Spinal cord (tissue), 10 donors: ENCODE data around the gene FAT2. TPM values are rescaled to one million over a fixed set of nuclear protein-coding genes. Genes with fewer than 3 reads are reported as not detected.
A peak's percentile ranks its signal among the peaks of the same experiment; 100 is the strongest.

Source experiments
- DNase-seq, 6 donors: peaks; one replicate each; pipeline versions ENCODE4 v3.0.0 to v3.0.0-alpha.2; 2013 to 2015; ENCODE audit warnings: low spot score in 6 of 6, low read depth in 4 of 6
- H3K27ac ChIP-seq: one replicate; pipeline ENCODE4 v1.5.1; 2013; ENCODE audit warnings: low read depth, low read length, control low read depth
- H3K27me3 ChIP-seq: one replicate; pipeline ENCODE4 v1.6.1; 2013; ENCODE audit warnings: low read length; ENCODE audit not compliant: control insufficient read depth, insufficient read depth
- H3K36me3 ChIP-seq: one replicate; pipeline ENCODE4 v1.6.1; 2013; ENCODE audit warnings: low read length; ENCODE audit not compliant: control insufficient read depth, insufficient read depth
- H3K4me1 ChIP-seq: one replicate; pipeline ENCODE4 v1.6.1; 2013; ENCODE audit warnings: low read length; ENCODE audit not compliant: control insufficient read depth, insufficient read depth
- H3K4me3 ChIP-seq: one replicate; pipeline ENCODE4 v1.5.1; 2013; ENCODE audit warnings: low read depth, low read length, control low read depth
- H3K9me3 ChIP-seq: one replicate; pipeline ENCODE4 v1.6.1; 2013; ENCODE audit warnings: low read length; ENCODE audit not compliant: control insufficient read depth, insufficient read depth
- WGBS: methylation state at CpG from one replicate; pipeline ENCODE4 v1.1.5; 2013; ENCODE audit warnings: missing lambda C conversion rate; ENCODE audit not compliant: insufficient coverage; 5-methylcytosine and 5-hydroxymethylcytosine counted together
- polyA plus RNA-seq, 2 donors: library from polyadenylated mRNA; unstranded; fragments of 120-200 nt; gene quantifications; one replicate each; pipeline ENCODE4 v1.2.1, GENCODE V29; 2013; ENCODE audit not compliant: insufficient read length in 2 of 2
- total RNA-seq, 2 donors: library from RNA; depleted of rRNA in 1 of 2; stranded (reverse); fragments of 120-200 nt in 1 of 2; fragments of >200 nt in 1 of 2; gene quantifications; one replicate each; pipeline versions ENCODE4 v1.2.3 to v1.2.4, GENCODE V29; 2013 to 2014
- donor health status: healthy.

Gene FAT2
- total and polyA plus RNA-seq, 4 donors = 0.82 to 32.6 (median 4.2) TPM

DNA sequence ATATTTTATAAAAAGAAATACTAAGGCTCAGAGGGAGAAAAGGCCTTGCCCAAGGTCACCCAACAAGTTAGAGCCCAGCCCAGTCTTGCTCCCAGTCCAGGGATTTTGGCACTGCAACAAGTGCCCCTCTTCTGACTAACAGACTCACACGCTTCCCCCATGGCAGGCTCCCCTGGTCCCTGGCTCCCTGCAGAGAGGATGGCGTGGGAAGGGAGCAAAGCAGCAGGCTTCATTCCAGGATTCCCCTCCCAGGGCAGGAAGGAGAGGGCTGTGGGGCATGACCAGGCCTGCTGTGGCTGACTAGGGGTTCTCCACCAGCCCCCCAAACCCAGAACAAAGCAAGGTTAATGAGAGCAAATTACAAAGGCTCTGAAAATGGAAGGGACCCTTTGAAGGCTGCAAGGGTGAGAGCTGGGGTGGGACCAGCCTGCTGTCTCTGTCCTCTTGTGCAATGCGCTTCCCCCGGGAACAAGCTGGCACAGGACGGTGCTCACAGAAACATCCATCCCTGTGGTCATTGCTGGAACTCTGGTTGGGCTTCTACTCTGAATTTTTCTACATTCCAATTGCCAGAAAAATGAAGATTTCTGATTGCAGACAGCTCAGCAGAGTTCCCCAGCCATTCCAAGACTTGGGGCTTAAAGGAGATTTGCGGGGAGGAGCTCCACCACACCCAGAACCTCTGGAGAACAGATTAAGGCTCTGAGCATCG is 37.1 kb upstream of the FAT2 start:
- no peak for DNase-seq
- no peak overlapping the region for H3K27ac ChIP-seq
- H3K27me3 ChIP-seq = no peaks in the 10 kb centered on the region
- H3K9me3 ChIP-seq = no peaks in the 10 kb centered on the region
- 76% methylated on average over 5 of the region's 7 CpGs for WGBS
- no peaks in the 10 kb centered on the region for H3K36me3 ChIP-seq
- no peak overlapping the region for H3K4me3 ChIP-seq
- peaks cover 13% of the 10 kb centered on the region for H3K4me1 ChIP-seq

DNA sequence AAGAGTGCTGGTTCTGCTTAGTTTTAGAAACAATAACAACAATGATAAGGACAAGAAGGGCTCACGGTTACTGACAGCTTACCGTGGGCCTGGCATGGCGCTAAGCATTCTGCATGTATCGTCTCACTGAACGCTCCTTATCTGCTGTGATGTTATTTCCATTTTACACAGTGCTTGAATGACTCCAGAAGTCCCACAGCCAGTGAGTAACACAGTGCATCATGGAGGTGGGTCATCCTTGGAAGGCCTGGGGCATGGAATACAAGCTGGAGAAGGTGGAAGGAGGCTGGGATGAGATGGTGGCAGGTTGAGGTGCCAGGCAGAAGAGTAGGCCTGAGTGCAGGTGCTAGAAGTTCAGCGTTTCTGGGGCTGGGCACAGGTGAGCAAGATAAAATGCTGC is 36.5 kb upstream of the FAT2 start:
- Histone ChIP-seq H3K4me1 (peaks cover 15% of the 10 kb centered on the region), H3K36me3 (no peaks in the 10 kb centered on the region), H3K4me3 (no peak overlapping the region), H3K27ac (no peak overlapping the region), H3K27me3 (no peaks in the 10 kb centered on the region), H3K9me3 (no peaks in the 10 kb centered on the region)
- 83% methylated on average over 4 of the region's 6 CpGs for WGBS
- DNase-seq = no peak

DNA sequence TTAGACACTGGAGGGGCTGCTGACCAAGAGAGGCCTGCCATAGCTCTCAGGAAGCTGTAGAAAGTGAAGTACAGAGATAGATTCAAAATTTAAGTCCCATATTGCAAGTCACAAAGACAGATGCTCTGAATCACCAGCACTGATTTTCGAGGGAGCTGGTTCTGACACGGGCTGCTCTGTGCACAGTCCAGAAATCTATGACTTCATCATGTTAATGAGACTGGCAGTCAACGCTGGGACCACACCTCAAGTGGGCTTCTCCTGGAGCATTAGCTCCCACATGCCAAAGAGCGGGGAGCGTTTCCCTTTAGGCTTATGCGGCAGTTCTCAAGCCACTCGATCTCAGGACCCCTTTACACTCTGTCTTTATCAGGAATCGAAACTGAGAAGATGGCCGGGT is 34.2 kb upstream of the FAT2 start:
- H3K4me1 ChIP-seq = peaks cover 17% of the 10 kb centered on the region
- no peak overlapping the region for H3K27ac ChIP-seq
- H3K9me3 ChIP-seq = no peaks in the 10 kb centered on the region
- H3K27me3 ChIP-seq = no peaks in the 10 kb centered on the region
- no peak overlapping the region for H3K4me3 ChIP-seq
- WGBS = 75% methylated on average over 7 of the region's 9 CpGs
- no peak for DNase-seq
- H3K36me3 ChIP-seq = no peaks in the 10 kb centered on the region

DNA sequence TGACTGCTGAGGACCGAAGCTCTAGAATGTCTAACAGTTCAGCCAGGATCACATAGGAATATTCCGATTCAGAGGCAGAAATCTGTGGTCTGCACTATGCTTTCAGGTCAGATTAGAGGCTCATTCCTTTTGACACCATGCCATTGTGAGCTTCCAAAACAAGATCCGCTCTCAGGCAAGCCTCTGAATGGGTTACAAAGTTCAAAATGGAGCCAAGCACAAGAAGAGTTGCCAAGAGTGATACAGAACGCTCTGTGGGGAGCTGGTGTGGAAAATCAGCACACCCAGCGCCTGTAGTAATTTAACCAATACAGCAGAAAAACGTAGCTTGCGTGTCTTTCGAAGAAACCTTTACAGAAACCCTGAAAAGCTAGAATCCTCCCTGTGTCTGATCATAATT is 33.3 kb upstream of the FAT2 start:
- H3K27ac ChIP-seq = peak overlapping the region; percentile 16
- no peak overlapping the region for H3K4me3 ChIP-seq
- no peaks in the 10 kb centered on the region for H3K9me3 ChIP-seq
- peak; percentile 21 to 88 (median 46) for DNase-seq
- peaks cover 17% of the 10 kb centered on the region for H3K4me1 ChIP-seq
- H3K27me3 ChIP-seq = no peaks in the 10 kb centered on the region
- WGBS = 22% methylated on average over 3 of the region's 8 CpGs
- no peaks in the 10 kb centered on the region for H3K36me3 ChIP-seq

DNA sequence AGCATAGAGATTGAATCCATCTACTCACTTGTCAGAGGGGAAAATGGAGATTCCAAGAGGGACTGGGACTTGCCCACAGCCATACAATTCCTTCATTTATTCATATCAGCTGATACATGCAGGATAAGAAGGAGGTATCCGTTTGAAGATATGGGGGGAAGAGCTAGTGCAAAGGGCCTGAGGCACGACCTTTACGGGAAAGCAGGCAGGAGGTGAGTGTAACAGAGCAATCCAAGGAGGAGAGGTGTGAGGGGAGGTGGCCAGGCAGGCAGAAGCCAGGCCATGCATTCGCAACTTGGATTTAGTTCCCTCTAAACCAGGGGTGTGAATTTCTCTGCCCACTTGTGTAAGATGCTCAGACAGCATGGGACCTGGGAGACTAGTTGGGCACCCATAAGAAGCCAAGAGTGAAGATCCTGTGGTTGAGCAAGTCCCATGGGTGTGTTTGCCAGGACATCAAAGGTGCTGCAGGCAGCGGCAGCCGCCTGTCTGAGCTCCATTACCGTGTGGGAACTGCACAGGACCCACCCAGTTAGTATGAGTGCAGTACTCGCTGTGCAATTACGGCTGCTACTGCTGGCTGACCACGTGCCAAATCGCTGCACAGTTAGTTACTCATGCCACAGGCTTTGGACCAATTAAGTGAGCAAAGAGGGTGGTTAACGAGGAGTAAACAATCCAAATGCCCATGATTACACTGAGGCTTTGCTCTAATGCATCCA is 31.4 kb upstream of the FAT2 start:
- no peak overlapping the region for H3K27ac ChIP-seq
- no peak overlapping the region for H3K4me3 ChIP-seq
- DNase-seq = peak in 2 of 6 donors; percentile 57 to 71
- H3K9me3 ChIP-seq = no peaks in the 10 kb centered on the region
- peaks cover 7% of the 10 kb centered on the region for H3K4me1 ChIP-seq
- WGBS = 68% methylated on average over 11 of the region's 12 CpGs
- H3K27me3 ChIP-seq = no peaks in the 10 kb centered on the region
- H3K36me3 ChIP-seq = no peaks in the 10 kb centered on the region

DNA sequence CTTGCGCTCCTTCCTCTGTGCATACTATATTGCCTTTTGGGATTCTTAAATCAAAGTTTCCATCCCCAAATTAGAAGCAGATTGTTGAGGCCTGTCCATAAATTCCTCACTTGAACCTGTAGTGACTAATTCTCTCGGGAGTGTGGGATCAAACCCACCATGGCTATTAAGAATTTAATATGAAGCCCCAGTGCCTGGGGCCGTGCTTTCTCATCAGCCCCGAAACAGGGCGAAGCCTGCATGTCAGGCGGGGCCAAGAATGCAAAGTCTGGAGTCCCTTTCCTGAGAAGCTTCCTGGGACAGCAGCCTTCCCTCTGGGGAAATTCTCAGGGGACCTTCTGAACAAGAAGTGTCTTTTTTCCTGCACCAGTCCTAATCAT is 29.3 kb upstream of the FAT2 start:
- no peak for DNase-seq
- no peaks in the 10 kb centered on the region for H3K36me3 ChIP-seq
- H3K27ac ChIP-seq = no peak overlapping the region
- 88% methylated on average over 6 of the region's 6 CpGs for WGBS
- H3K27me3 ChIP-seq = no peaks in the 10 kb centered on the region
- H3K9me3 ChIP-seq = no peaks in the 10 kb centered on the region
- H3K4me3 ChIP-seq = no peak overlapping the region
- H3K4me1 ChIP-seq = peaks cover 7% of the 10 kb centered on the region

DNA sequence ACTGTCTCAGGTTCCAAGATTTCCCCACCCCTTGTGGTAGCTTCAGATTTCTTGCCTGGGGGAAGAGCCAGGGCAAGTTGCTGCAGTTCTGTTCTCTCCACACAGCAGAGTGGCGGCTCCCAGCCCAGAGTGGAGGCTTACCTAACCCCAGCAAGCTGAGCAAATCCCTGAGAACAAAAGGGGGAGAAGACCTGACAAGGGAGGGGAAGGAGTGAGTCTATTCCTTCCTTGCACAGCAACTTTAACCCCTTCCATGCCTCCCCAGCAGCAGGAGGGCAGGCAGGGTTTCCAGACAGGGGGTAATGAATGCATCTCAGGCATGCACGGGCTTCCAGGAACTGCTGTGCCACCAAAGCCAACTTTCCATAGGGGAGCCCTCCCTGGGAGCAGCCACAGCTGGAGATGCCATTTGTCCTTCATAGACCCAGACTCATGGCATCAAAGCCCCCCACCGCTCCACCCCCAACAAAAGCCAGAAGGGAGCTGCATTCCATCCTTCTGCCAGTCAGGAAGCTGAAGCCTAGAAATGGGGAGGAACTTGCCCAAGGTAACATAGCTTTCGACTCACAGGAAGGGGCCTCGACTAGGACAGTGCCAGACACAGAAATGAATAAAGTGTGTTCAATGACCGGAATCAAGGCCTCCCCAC is 28.8 kb upstream of the FAT2 start:
- DNase-seq = no peak
- H3K27ac ChIP-seq = no peak overlapping the region
- 48% methylated on average over 4 of the region's 6 CpGs for WGBS

DNA sequence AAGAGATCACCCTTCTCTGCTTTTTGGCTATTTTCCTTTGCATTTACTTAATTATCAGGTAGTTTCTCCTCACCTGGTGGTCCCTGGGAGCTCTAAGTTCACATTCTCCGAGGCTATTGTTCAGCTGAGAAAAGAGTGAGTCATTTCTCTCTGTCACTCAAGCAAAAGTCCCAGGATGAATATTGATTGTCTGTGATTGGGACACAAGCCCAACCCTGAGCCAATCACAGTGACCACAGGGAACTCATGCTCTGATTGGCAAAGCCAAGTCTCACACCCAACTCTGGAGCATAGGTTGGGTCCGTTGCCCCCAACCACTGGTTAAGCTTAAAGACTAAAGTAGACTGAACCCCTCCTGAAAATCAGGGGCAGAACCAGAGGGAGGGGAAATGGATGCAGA is 27.8 kb upstream of the FAT2 start:
- Histone ChIP-seq H3K27ac (no peak overlapping the region), H3K36me3 (no peaks in the 10 kb centered on the region), H3K4me3 (no peak overlapping the region), H3K27me3 (no peaks in the 10 kb centered on the region), H3K9me3 (no peaks in the 10 kb centered on the region), H3K4me1 (peaks cover 5% of the 10 kb centered on the region)
- WGBS = 83% methylated on average over 1 of the region's 2 CpGs
- DNase-seq = no peak

More for the DNA sequence above, 28.8 kb upstream of the FAT2 start:
- Histone ChIP-seq H3K27me3 (no peaks in the 10 kb centered on the region), H3K4me1 (peaks cover 7% of the 10 kb centered on the region), H3K9me3 (no peaks in the 10 kb centered on the region), H3K36me3 (no peaks in the 10 kb centered on the region), H3K4me3 (no peak overlapping the region)

DNA sequence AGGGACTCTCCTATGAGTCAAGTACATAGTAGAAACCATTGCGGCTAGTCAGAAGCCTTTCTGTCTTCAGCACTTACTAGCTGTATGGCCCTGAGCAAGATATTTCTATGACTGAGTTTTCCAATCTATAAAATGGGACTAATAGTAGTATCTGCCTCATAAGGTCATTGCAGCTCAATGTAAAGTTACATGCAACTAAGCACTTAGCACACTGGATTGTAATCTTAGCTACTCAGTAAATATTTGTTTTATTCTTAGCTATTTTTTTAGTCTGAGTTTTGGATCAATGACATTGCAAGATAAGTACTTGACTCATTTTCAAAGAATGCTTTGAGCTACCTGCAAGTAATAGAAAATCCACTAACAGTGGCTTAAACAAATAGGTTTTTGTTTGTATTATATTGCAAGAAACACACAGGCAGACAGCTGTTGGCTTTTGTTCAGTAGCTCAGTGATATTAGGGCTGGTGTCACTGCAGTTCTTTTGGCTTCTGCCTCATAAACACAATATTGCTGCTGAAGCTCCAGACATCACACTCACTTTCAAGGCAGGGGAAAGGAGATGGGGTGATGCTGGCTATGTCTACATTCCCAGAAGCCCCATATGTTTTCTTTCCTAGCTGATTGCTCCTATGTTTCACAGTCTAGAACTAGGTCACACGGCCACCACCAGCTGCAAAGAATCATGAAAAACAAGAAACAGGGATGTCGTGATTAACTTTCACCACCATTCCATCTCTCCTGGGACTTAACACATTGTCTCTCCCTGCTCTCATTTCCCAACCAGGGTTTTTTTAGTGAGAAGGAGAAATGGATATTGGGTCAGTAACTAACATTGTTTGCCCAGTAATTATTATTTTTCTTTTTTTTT is 26.9 kb upstream of the FAT2 start:
- 83% methylated on average over 1 of the region's 3 CpGs for WGBS
- Histone ChIP-seq H3K4me3 (no peak overlapping the region), H3K27me3 (no peaks in the 10 kb centered on the region), H3K4me1 (peaks cover 3% of the 10 kb centered on the region), H3K27ac (no peak overlapping the region), H3K36me3 (no peaks in the 10 kb centered on the region), H3K9me3 (no peaks in the 10 kb centered on the region)
- no peak for DNase-seq
